IMR-90 (cell line): ENCODE data around the gene CNPPD1. TPM values are rescaled to one million over a fixed set of nuclear protein-coding genes. Genes with fewer than 3 reads are reported as not detected.

Source experiments
- ATAC-seq: fragments of 200-7000 bp; cut with Tn5 transposase; 2 replicates; pipeline ENCODE4 v1.9.1; 2020; ENCODE audit warnings: low read depth, mild to moderate bottlenecking, moderate library complexity
- BruUV-seq: library from RNA; stranded (reverse); fragments of 400-500 nt; replicated peaks from 2 replicates; lab custom pipeline; 2021; lab: Mats Ljungman, UMichigan
- CTCF ChIA-PET: fragments of 300-600 bp; formaldehyde crosslinking; extraction: SDS; loops from one replicate; lab custom pipeline; 2021; ENCODE audit warnings: antibody characterized with exemption; lab: Yijun Ruan, JAX
- POLR2A ChIA-PET: fragments of 300-600 bp; sonication (Branson Sonifier 250); formaldehyde crosslinking; loops from one replicate; lab custom pipeline; 2022; ENCODE audit warnings: antibody characterized with exemption; ENCODE audit not compliant: unreplicated experiment; lab: Charles Lee
- DNase-seq: peaks from one replicate; pipeline ENCODE4 v3.0.0; 2013
- H2AFZ ChIP-seq: replicated peaks from 2 replicates; pipeline ENCODE3; 2013; ENCODE audit warnings: low read length, mild to moderate bottlenecking; ENCODE audit not compliant: poor library complexity
- H2AK5ac ChIP-seq: 2 replicates; pipeline ENCODE4 v1.6.1; 2013; ENCODE audit warnings: low read depth, low read length, inconsistent platforms
- H2AK9ac ChIP-seq: replicated peaks from 2 replicates; pipeline ENCODE3; 2013; ENCODE audit warnings: mild to moderate bottlenecking, low read depth, low read length, moderate library complexity; ENCODE audit not compliant: poor library complexity
- H2BK120ac ChIP-seq: 2 replicates; pipeline ENCODE4 v1.6.1; 2013; ENCODE audit warnings: low read depth, low read length, inconsistent platforms
- H2BK15ac ChIP-seq: 3 replicates; pipeline ENCODE4 v1.6.1; 2013; ENCODE audit warnings: low read depth, low read length, inconsistent platforms
- H2BK20ac ChIP-seq: 2 replicates; pipeline ENCODE4 v1.6.1; 2013; ENCODE audit warnings: low read depth, mild to moderate bottlenecking, inconsistent platforms, low read length, moderate library complexity
- H2BK5ac ChIP-seq: 2 replicates; pipeline ENCODE4 v1.6.1; 2013; ENCODE audit warnings: mild to moderate bottlenecking, low read depth, low read length, inconsistent platforms; ENCODE audit not compliant: poor library complexity, severe bottlenecking
- H3K14ac ChIP-seq: replicated peaks from 2 replicates; pipeline ENCODE4 v1.6.1; 2013; ENCODE audit warnings: low read depth, low read length, inconsistent platforms
- H3K18ac ChIP-seq: 2 replicates; pipeline ENCODE4 v1.6.1; 2013; ENCODE audit warnings: low read depth, low read length, control low read depth
- H3K23ac ChIP-seq: 2 replicates; pipeline ENCODE4 v1.6.1; 2013; ENCODE audit warnings: low read depth, low read length, inconsistent platforms
- H3K27ac ChIP-seq: 2 replicates; pipeline ENCODE4 v1.5.1; 2013; ENCODE audit warnings: mild to moderate bottlenecking, control low read depth, low read length; ENCODE audit not compliant: insufficient read depth
- H3K27me3 ChIP-seq: 2 replicates; pipeline ENCODE4 v1.6.1; 2013; ENCODE audit warnings: low read length; ENCODE audit not compliant: control insufficient read depth, insufficient read depth
- H3K36me3 ChIP-seq: 2 replicates; pipeline ENCODE4 v1.6.1; 2013; ENCODE audit warnings: low read length, mixed read lengths; ENCODE audit not compliant: control insufficient read depth, insufficient read depth
- H3K4ac ChIP-seq: 2 replicates; pipeline ENCODE4 v1.6.1; 2013; ENCODE audit warnings: low read depth, low read length, inconsistent platforms
- H3K4me1 ChIP-seq: 2 replicates; pipeline ENCODE4 v1.6.1; 2013; ENCODE audit warnings: low read length, mixed read lengths; ENCODE audit not compliant: control insufficient read depth, insufficient read depth
- H3K4me2 ChIP-seq: 2 replicates; pipeline ENCODE4 v1.6.1; 2013; ENCODE audit warnings: low read depth, mild to moderate bottlenecking, control low read depth, low read length, moderate library complexity
- H3K4me3 ChIP-seq: 2 replicates; pipeline ENCODE4 v1.5.1; 2013; ENCODE audit warnings: low read depth, mild to moderate bottlenecking, control low read depth, low read length, moderate library complexity; ENCODE audit not compliant: insufficient read depth
- H3K56ac ChIP-seq: 2 replicates; pipeline ENCODE4 v1.6.1; 2013; ENCODE audit warnings: low read length, inconsistent platforms; ENCODE audit not compliant: insufficient read depth; ENCODE audit errors: extremely low read depth
- H3K79me1 ChIP-seq, 2 experiments: 2 replicates each; pipeline ENCODE4 v1.6.1; 2013; ENCODE audit warnings: low read length in 2 of 2, inconsistent platforms in 1 of 2, low read depth in 1 of 2
- H3K9ac ChIP-seq: 2 replicates; pipeline ENCODE4 v1.6.1; 2013; ENCODE audit warnings: low read depth, low read length, control low read depth
- H3K9me1 ChIP-seq: 2 replicates; pipeline ENCODE4 v1.6.1; 2013; ENCODE audit warnings: low read length, inconsistent platforms; ENCODE audit not compliant: insufficient read depth
- H3K9me3 ChIP-seq: 2 replicates; pipeline ENCODE4 v1.6.1; 2013; ENCODE audit warnings: low read length; ENCODE audit not compliant: control insufficient read depth, insufficient read depth
- H4K20me1 ChIP-seq: 2 replicates; pipeline ENCODE4 v1.6.1; 2013; ENCODE audit warnings: low read length, inconsistent platforms; ENCODE audit not compliant: insufficient read depth
- H4K5ac ChIP-seq: 2 replicates; pipeline ENCODE4 v1.6.1; 2013; ENCODE audit warnings: mild to moderate bottlenecking, low read depth, low read length, control low read depth
- H4K8ac ChIP-seq, 2 experiments: 2 replicates each; pipeline ENCODE4 v1.6.1; 2013; ENCODE audit warnings: low read depth in 2 of 2, low read length in 2 of 2, control low read depth in 1 of 2, inconsistent platforms in 1 of 2
- H4K91ac ChIP-seq: 2 replicates; pipeline ENCODE4 v1.6.1; 2013; ENCODE audit warnings: low read depth, low read length, inconsistent platforms; ENCODE audit not compliant: insufficient read depth
- POLR2A ChIP-seq: IDR thresholded peaks from 2 replicates; pipeline ENCODE4 v1.6.1; 2012; ENCODE audit warnings: mild to moderate bottlenecking, low read depth, low read length
- WGBS, 2 experiments: methylation state at CpG; one replicate each; pipeline versions ENCODE4 v1.1.5 to v1.1.7; 2013; ENCODE audit warnings: missing lambda C conversion rate in 2 of 2; ENCODE audit not compliant: insufficient read length in 1 of 2; ENCODE audit errors: extremely low coverage in 2 of 2; 5-methylcytosine and 5-hydroxymethylcytosine counted together
- dilution Hi-C: fragments of 300-500 bp; cut with HindIII; formaldehyde crosslinking; loops from one replicate; pipeline ENCODE4 v1.14.3; 2018; ENCODE audit warnings: low sequenced_read_pairs; ENCODE audit not compliant: unreplicated experiment
- in situ Hi-C: fragments of 300-500 bp; cut with MboI; formaldehyde crosslinking; loops from 3 replicates; pipeline ENCODE4 v1.14.3; 2019; ENCODE audit warnings: low sequenced_read_pairs, inconsistent platforms, mixed read lengths
- intact Hi-C: fragments of 100-400 bp; cut with micrococcal nuclease; formaldehyde crosslinking; loops from 2 replicates; pipeline ENCODE4 v1.10.0; 2022
- polyA plus RNA-seq, 3 experiments: library from polyadenylated mRNA; depleted of rRNA; stranded (reverse); fragments of >200 nt; gene quantifications; 2 replicates each; pipeline ENCODE4 v1.2.3, GENCODE V29; 2012; ENCODE audit warnings: low replicate concordance in 1 of 3
- total RNA-seq: library from RNA; depleted of rRNA; stranded (reverse); fragments of >200 nt; gene quantifications from 2 replicates; pipeline ENCODE4 v1.2.3, GENCODE V29; 2012

CNPPD1 gene
- total and polyA plus RNA-seq, 2 of the 4 experiments (the other 2 are of a cell fraction) = 11.1 to 29.2 TPM

GRCh38 chr2:219133976-219134375 lies 42.7 kb downstream of the CNPPD1 start:
- Histone ChIP-seq H4K91ac (no peak overlapping the region), H4K8ac (no peak overlapping the region), H3K56ac (no peak overlapping the region), H3K27me3 (no peaks in the 10 kb centered on the region), H3K79me1 (no peaks in the 10 kb centered on the region; a peak in 1 of 4 replicates), H3K36me3 (no peaks in the 10 kb centered on the region), H3K27ac (no peak overlapping the region), H2AK9ac (no peak overlapping the region), H3K4me2 (no peak overlapping the region), H2BK20ac (no peak overlapping the region), H3K23ac (no peak overlapping the region), H3K14ac (no peak overlapping the region), H3K9me1 (no peaks in the 10 kb centered on the region), H3K18ac (no peak overlapping the region), H3K9me3 (no peaks in the 10 kb centered on the region), H2AK5ac (no peak overlapping the region), H2BK120ac (no peak overlapping the region), H4K20me1 (no peaks in the 10 kb centered on the region), H2BK15ac (no peak overlapping the region), H2BK5ac (no peak overlapping the region), H2AFZ (no peak overlapping the region), H3K9ac (no peak overlapping the region), H3K4ac (no peak overlapping the region), H4K5ac (no peak overlapping the region), H3K4me3 (no peak overlapping the region), H3K4me1 (no peaks in the 10 kb centered on the region; the same call in 1 of the 2 replicates)
- 89 to 100% methylated on average over 1 of the region's 4 CpGs for WGBS, 2 experiments
- intact Hi-C loops (no loop called here), in situ Hi-C loops (no loop called here), dilution Hi-C loops (no loop called here)
- BruUV-seq = no TSS peak
- DNase-seq = no peak
- TF ChIP-seq POLR2A = no peak
- CTCF ChIA-PET = interaction anchor here (0.6 to 0.7 kb wide), 2 partner anchors 77 to 104 kb away, joined by 3 to 4 read pairs; no protein-coding TSS in a partner anchor
- POLR2A ChIA-PET = no interaction called here
- no peak for ATAC-seq
